Heart left ventricle (tissue), 16 donors: Measurements from ENCODE around the gene IL11. TPM values are rescaled to one million over a fixed set of nuclear protein-coding genes. Genes with fewer than 3 reads are reported as not detected.

Experiments used
- ATAC-seq, 4 donors: fragments of 200-7000 bp; cut with Tn5 transposase; one replicate each; pipeline ENCODE4 v1.9.1; 2020 to 2022; ENCODE audit warnings: moderate library complexity in 4 of 4, mild to moderate bottlenecking in 3 of 4, moderate number of reproducible peaks in 1 of 4
- DNase-seq, 5 donors: peaks; one replicate each; pipeline ENCODE4 v3.0.0-alpha.2; 2020
- H3K27ac ChIP-seq, 12 donors: fragments of 200-600 bp; sonication (generic) in 4 of 12; one replicate each; pipeline versions ENCODE4 v1.5.0 to v1.8.0; 2016 to 2022; ENCODE audit warnings: mild to moderate bottlenecking in 2 of 12
- H3K27me3 ChIP-seq, 9 donors: fragments of 200-600 bp; sonication (generic) in 2 of 9; one replicate each; pipeline versions ENCODE4 v1.5.1 to v1.8.0; 2016 to 2022; ENCODE audit warnings: mild to moderate bottlenecking in 3 of 9
- H3K36me3 ChIP-seq, 9 donors: fragments of 200-600 bp; sonication (generic) in 2 of 9; one replicate each; pipeline versions ENCODE4 v1.5.0 to v1.8.0; 2018 to 2022; ENCODE audit warnings: mild to moderate bottlenecking in 2 of 9
- H3K4me1 ChIP-seq, 12 donors: fragments of 200-600 bp; sonication (generic) in 4 of 12; one replicate each; pipeline versions ENCODE4 v1.5.0 to v1.8.0; 2016 to 2022; ENCODE audit warnings: mild to moderate bottlenecking in 3 of 12
- H3K4me3 ChIP-seq, 12 donors: fragments of 200-600 bp; sonication (generic) in 4 of 12; one replicate each; pipeline versions ENCODE4 v1.5.0 to v1.8.0; 2017 to 2022; ENCODE audit warnings: mild to moderate bottlenecking in 9 of 12, moderate library complexity in 4 of 12
- H3K9me3 ChIP-seq, 12 donors: fragments of 200-600 bp; sonication (generic) in 4 of 12; one replicate each; pipeline versions ENCODE4 v1.5.0 to v1.8.0; 2016 to 2022; ENCODE audit warnings: mild to moderate bottlenecking in 1 of 12
- POLR2A ChIP-seq, 2 donors: fragments of 450-650 bp; IDR thresholded peaks; one replicate each; pipeline ENCODE4 v1.6.1; 2017; ENCODE audit warnings: antibody characterized with exemption in 2 of 2, mild to moderate bottlenecking in 2 of 2, moderate library complexity in 2 of 2
- WGBS, 4 donors: extraction: QIAGEN DNeasy Blood & Tissue Kit in 2 of 4; methylation state at CpG; one replicate each; pipeline versions ENCODE4 v1.1.5 to v1.1.7; 2013 to 2018; 5-methylcytosine and 5-hydroxymethylcytosine counted together
- intact Hi-C, 10 donors: fragments of 100-400 bp; cut with DNase I; formaldehyde crosslinking; loops; one replicate each; pipeline versions ENCODE4 v1.11.1 to v1.14.2; 2022
- polyA plus RNA-seq, 2 donors: library from polyadenylated mRNA; stranded (reverse); fragments of 200-250 nt; gene quantifications; one replicate each; pipeline ENCODE4 v1.2.3, GENCODE V29; 2013
- total RNA-seq, 9 donors: library from RNA; depleted of rRNA in 2 of 9; stranded (reverse); fragments of >200 nt in 2 of 9; fragmentation: NEBNext Ultra II Directional in 3 of 9; extraction: Animal tissue kit (Norgen Biotek cat#: 25700) in 3 of 9; gene quantifications; one replicate each; pipeline versions ENCODE4 v1.1.0 to v1.2.4, GENCODE V29; 2016 to 2023
- TF ChIP-seq, protein P1 (sequence below), 12 donors: fragments of 200-600 bp; sonication (generic) in 4 of 12; IDR thresholded peaks; one replicate each; pipeline versions ENCODE4 v1.5.0 to v1.8.0; 2018 to 2022; ENCODE audit warnings: antibody characterized with exemption in 12 of 12, mild to moderate bottlenecking in 5 of 12
- donor health status: ischemic (EF 13 %, LVEDD 7.1; RV severe dilation, severe dysfunction).
- donor health status: healthy with polysubstance abuse.
- donor health status: DM: no; HTN: yes; CAD: no.
- donor health status: DM: no; HTN: no; CAD: no.
- donor health status: ischemic (EF 25% LVEDD 6.9; RV normal size, moderate dysfunction).
- donor health status: ischemic (EF 25% LVEDD 5.7; RV mildly dilated, moderate dysfunction).
- donor health status: healthy.
- donor health status: DM: yes; HTN: yes; CAD: no.
- donor health status: ischemic (EF 35%, LVEDD 5.7; RV mildly dilated, moderate dysfunction).
- donor health status: nonischemic (EF 11% LVEDD 7.7; RV severe dilation, severe dysfunction).
- donor health status: DM: yes; HTN: yes; CAD: no.
- donor health status: PGD.
- donor health status: ischemic (EF 29% LVEDD 5.4; RV normal size, mild dysfunction).
- donor health status: nonischemic (EF 23%, LVEDD 6.1; RV moderate dilation, normal function).

IL11 gene
- total and polyA plus RNA-seq, 11 donors, result 0.11 to 0.43 (median 0.25) TPM; not detected in 8

DNA sequence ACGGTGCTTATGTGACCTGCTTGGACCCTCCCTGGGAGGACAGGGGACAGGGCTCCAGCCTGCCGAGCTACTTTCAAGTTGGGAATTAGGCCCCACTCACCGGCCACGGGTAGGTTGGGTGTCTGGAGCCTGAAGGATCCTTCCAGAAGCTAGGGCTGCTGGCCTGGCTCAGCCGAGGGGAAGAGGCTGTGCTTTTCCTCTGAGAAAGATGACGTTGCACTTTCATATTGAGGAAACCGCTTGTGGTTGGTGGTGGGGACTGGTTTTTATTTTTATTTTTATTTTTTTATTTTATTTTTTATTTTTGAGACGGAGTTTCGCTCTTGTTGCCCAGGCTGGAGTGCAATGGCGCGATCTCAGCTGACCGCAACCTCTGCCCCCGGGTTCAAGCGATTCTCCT lies 45.1 kb downstream of the IL11 start, which contains the start of gene TMEM150B:
Gene TMEM150B (minus strand): TSS at position 170 of the 400 bp plus-strand sequence. CDS start 4,305 bp downstream, outside the sequence.
- H3K27me3 ChIP-seq, result peaks cover 0 to 3% (median 0%) of the 10 kb centered on the region in 9 donors
- no peaks in the 10 kb centered on the region for H3K9me3 ChIP-seq
- DNase-seq (no peak), ATAC-seq (no peak)
- no peaks in the 10 kb centered on the region for H3K36me3 ChIP-seq
- intact Hi-C loops, result no loop called here
- TF ChIP-seq POLR2A (IDR thresholded peaks at IDR 0.05), result no peak
- TF ChIP-seq, protein P1, sequence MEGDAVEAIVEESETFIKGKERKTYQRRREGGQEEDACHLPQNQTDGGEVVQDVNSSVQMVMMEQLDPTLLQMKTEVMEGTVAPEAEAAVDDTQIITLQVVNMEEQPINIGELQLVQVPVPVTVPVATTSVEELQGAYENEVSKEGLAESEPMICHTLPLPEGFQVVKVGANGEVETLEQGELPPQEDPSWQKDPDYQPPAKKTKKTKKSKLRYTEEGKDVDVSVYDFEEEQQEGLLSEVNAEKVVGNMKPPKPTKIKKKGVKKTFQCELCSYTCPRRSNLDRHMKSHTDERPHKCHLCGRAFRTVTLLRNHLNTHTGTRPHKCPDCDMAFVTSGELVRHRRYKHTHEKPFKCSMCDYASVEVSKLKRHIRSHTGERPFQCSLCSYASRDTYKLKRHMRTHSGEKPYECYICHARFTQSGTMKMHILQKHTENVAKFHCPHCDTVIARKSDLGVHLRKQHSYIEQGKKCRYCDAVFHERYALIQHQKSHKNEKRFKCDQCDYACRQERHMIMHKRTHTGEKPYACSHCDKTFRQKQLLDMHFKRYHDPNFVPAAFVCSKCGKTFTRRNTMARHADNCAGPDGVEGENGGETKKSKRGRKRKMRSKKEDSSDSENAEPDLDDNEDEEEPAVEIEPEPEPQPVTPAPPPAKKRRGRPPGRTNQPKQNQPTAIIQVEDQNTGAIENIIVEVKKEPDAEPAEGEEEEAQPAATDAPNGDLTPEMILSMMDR (IDR thresholded peaks at IDR 0.05), result no peak
- H3K4me1 ChIP-seq, result peaks cover 0 to 12% (median 0%) of the 10 kb centered on the region in 12 donors
- H3K4me3 ChIP-seq, result peak within 1 kb of the TSS in 2 of 12 donors; percentile 26 to 57
- WGBS, 4 donors, result 77 to 84% (median 78%) methylated on average over 14 of the region's 14 CpGs
- peak within 1 kb of the TSS in 3 of 12 donors; percentile 19 to 91 (median 52) for H3K27ac ChIP-seq

DNA sequence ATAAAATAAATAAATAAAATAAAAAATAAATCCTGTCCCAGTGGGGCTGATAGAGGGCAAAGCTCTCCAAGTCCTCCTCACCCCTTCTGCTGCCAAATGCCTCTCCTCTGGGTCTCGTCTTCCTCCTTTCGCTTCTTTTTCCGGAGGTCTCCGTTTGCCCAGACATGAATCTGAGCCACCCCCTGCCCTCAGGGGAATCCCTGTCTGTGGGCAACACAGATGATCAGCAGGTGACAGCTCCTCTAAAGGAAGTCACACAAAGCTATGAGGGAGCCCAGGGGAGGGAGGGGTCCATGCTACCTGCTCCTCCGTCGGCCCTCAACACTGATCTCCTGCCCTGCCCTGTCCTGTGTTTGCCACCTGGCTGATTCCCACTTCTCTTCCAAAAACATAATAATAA lies 45.6 kb downstream of the IL11 start:
- intact Hi-C loops, result no loop called here
- H3K9me3 ChIP-seq, result no peaks in the 10 kb centered on the region
- ATAC-seq (no peak), DNase-seq (no peak)
- TF ChIP-seq, protein P1 (IDR thresholded peaks at IDR 0.05), result no peak
- WGBS, 4 donors, result 67 to 80% (median 79%) methylated on average over 6 of the region's 6 CpGs
- peaks cover 0 to 12% (median 0%) of the 10 kb centered on the region in 12 donors for H3K4me1 ChIP-seq
- peak overlapping the region in 3 of 12 donors; percentile 19 to 91 (median 52) for H3K27ac ChIP-seq
- H3K27me3 ChIP-seq, result peaks cover 0 to 8% (median 0%) of the 10 kb centered on the region in 9 donors
- H3K4me3 ChIP-seq, result peak overlapping the region in 2 of 12 donors; percentile 26 to 57
- H3K36me3 ChIP-seq, result no peaks in the 10 kb centered on the region

DNA sequence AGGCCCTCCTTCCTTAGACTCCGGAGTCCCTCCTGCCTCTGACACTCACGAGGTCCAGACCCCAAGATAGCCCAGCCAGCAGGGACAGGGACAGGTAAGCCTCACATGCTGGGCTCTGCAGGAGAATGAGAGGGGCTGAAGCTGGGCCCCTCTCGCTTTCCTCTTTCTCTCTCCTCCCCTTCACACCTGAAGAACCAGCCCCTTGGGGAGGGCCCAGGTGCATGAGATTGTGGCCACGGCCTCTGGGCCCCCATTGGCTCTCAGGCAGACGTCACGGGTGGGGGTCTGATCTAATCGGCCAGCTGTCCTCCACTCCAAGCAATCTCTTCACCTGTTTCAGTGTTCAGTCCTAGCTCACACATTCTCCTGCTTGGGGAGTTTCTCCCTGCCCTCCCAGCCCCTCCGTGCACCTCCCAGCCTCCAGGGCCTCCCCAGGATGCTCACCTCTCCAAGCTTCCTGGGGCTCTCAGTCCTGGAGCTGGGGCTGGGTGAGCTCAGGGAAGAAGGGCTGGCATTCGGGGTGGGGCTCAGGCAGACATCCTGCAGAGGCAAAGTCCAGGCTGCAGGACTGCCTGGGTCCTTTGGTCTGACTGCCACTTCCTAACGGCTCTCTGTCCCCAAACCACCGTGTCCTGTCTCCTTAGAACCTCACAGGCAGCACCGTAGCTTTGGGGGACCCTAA lies 47.9 kb downstream of the IL11 start:
- ATAC-seq (no peak), DNase-seq (no peak)
- Histone ChIP-seq H3K4me3 (peak overlapping the region in 1 of 12 donors; percentile 47), H3K36me3 (no peaks in the 10 kb centered on the region), H3K9me3 (no peaks in the 10 kb centered on the region), H3K27ac (peak overlapping the region in 1 of 12 donors; percentile 91), H3K27me3 (peaks cover 0 to 9% (median 0%) of the 10 kb centered on the region in 9 donors), H3K4me1 (peaks cover 0 to 9% (median 0%) of the 10 kb centered on the region in 12 donors)
- TF ChIP-seq POLR2A (IDR thresholded peaks at IDR 0.05), result no peak
- TF ChIP-seq, protein P1 (IDR thresholded peaks at IDR 0.05), result no peak
- 49 to 58% (median 55%) methylated on average over 12 of the region's 12 CpGs for WGBS, 4 donors
- intact Hi-C loops, result no loop called here

DNA sequence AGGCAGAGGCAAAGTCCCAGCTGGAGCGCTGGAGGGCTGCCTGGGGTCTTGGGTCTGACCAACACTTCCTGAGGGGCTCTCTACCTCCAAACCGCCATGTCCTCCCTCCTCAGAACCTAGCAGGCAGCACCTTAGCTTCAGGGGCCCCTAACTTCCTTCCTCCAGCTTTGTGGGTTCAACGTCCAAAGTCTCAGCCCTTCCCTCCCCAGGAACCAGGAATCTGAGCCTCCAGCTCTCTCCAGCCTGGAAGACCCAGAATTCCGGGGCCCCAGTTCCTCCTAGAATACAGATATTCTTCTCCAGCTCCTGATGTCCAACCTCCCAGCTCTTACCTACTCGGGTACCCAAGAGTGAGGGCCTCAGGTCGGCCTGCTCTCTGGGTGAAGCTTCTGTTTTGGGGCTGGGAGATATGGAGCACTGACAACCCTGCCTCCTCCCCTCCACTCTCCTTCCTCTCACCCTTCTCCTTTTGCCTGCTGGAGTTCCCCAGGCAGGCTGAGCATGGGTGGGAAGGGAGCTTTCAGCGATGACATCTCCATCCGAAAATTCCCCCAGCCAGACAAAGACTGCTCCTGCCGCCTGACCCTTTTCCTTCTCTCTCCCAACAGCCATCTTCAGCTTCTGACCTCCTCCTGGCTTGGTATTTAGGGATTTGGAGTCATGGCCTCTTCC lies 48.7 kb downstream of the IL11 start:
- ATAC-seq (peak in 1 of 4 donors; percentile 13), DNase-seq (no peak)

More for the DNA sequence above, 48.7 kb downstream of the IL11 start:
- no peak for TF ChIP-seq POLR2A (IDR thresholded peaks at IDR 0.05)
- TF ChIP-seq, protein P1 (IDR thresholded peaks at IDR 0.05), result no peak
- intact Hi-C loops, result no loop called here
- no peak overlapping the region for H3K27ac ChIP-seq
- peaks cover 0 to 4% (median 0%) of the 10 kb centered on the region in 9 donors for H3K36me3 ChIP-seq
- 69 to 82% (median 73%) methylated on average over 5 to 9 of the region's 9 CpGs for WGBS, 4 donors
- H3K4me3 ChIP-seq, result peak overlapping the region in 1 of 12 donors; percentile 47
- peaks cover 0 to 9% (median 0%) of the 10 kb centered on the region in 9 donors for H3K27me3 ChIP-seq
- no peaks in the 10 kb centered on the region for H3K9me3 ChIP-seq
- H3K4me1 ChIP-seq, result peaks cover 0 to 7% (median 0%) of the 10 kb centered on the region in 12 donors
